Transverse colon (tissue), 4 donors: Measurements from ENCODE around the gene ADD1. TPM values are rescaled to one million over a fixed set of nuclear protein-coding genes. Genes with fewer than 3 reads are reported as not detected.

Source experiments
- DNase-seq: peaks from one replicate; pipeline ENCODE4 v3.0.0-alpha.2; 2019
- H3K27ac ChIP-seq, 4 donors: fragments of 200-600 bp; sonication (generic); 2 replicates each; pipeline ENCODE4 v1.5.1; 2016 to 2018; ENCODE audit warnings: inconsistent platforms in 4 of 4
- H3K27me3 ChIP-seq: fragments of 200-600 bp; sonication (generic); 2 replicates; pipeline ENCODE4 v1.5.1; 2017; ENCODE audit warnings: inconsistent platforms
- H3K36me3 ChIP-seq, 4 donors: fragments of 200-600 bp; sonication (generic); 2 replicates each; pipeline ENCODE4 v1.5.1; 2017 to 2019; ENCODE audit warnings: inconsistent platforms in 4 of 4
- H3K4me1 ChIP-seq, 4 donors: fragments of 200-600 bp; sonication (generic); 2 replicates each; pipeline ENCODE4 v1.5.1; 2017 to 2020; ENCODE audit warnings: inconsistent platforms in 4 of 4
- H3K4me3 ChIP-seq, 4 donors: fragments of 200-600 bp; sonication (generic); 1 replicate in 1 of 4; 2 replicates in 3 of 4; pipeline versions ENCODE4 v1.5.1 to v1.6.1; 2017 to 2019; ENCODE audit warnings: inconsistent platforms in 4 of 4
- H3K9me3 ChIP-seq, 2 donors: fragments of 200-600 bp; sonication (generic); 2 replicates each; pipeline ENCODE4 v1.5.1; 2017 to 2019; ENCODE audit warnings: inconsistent platforms in 2 of 2
- CTCF ChIP-seq, 5 experiments: fragments of 200-600 bp in 3 of 5; fragments of 450-650 bp in 2 of 5; sonication (generic) in 3 of 5; IDR thresholded peaks; 1 replicate in 2 of 5; 2 replicates in 3 of 5; pipeline ENCODE4 v1.5.1; 2016 to 2017; ENCODE audit warnings: antibody characterized with exemption in 5 of 5, inconsistent platforms in 3 of 5, mild to moderate bottlenecking in 2 of 5, moderate library complexity in 1 of 5
- EP300 ChIP-seq: sonication (generic); formaldehyde crosslinking; IDR thresholded peaks from one replicate; pipeline ENCODE4 v1.6.1; 2017; ENCODE audit warnings: antibody characterized with exemption, low read depth
- POLR2A ChIP-seq: fragments of 450-650 bp; IDR thresholded peaks from one replicate; pipeline ENCODE4 v1.6.1; 2016; ENCODE audit warnings: antibody characterized with exemption, mild to moderate bottlenecking, moderate library complexity
- POLR2AphosphoS5 ChIP-seq, 3 donors: sonication (generic); formaldehyde crosslinking; IDR thresholded peaks; one replicate each; pipeline ENCODE4 v1.6.1; 2016; ENCODE audit warnings: antibody characterized with exemption in 3 of 3
- WGBS, 2 donors: methylation state at CpG; one replicate each; pipeline ENCODE4 v1.1.5; 2018; ENCODE audit warnings: low coverage in 1 of 2; 5-methylcytosine and 5-hydroxymethylcytosine counted together
- in situ Hi-C, 4 donors: fragments of 200-750 bp; cut with MboI; loops; one replicate each; pipeline versions ENCODE4 v1.15.0 to v1.15.1; 2017; ENCODE audit warnings: low sequenced_read_pairs in 3 of 4, low pct_ligation_motif_present in 1 of 4, low pct_unique_long_range_greater_than_20kb in 1 of 4
- intact Hi-C: fragments of 100-400 bp; cut with DNase I; formaldehyde crosslinking; loops from one replicate; pipeline ENCODE4 v1.15.1; 2023; ENCODE audit warnings: low total_unique reads
- total RNA-seq, 4 donors: library from RNA; depleted of rRNA; stranded (reverse); fragments of >200 nt; gene quantifications; one replicate each; pipeline ENCODE4 v1.1.0, GENCODE V29; 2016

Gene ADD1
- total RNA-seq, 4 donors from 2014 or later: 218 to 392 (median 299) TPM

- no peak overlapping the region for H3K27ac ChIP-seq
- no peaks in the 10 kb centered on the region for H3K9me3 ChIP-seq
- in situ Hi-C loops (no loop called here), intact Hi-C loops (loop anchor here (10.0 kb wide), 1 partner anchor 64 kb away; no protein-coding TSS in a partner anchor)
- TF ChIP-seq POLR2A: no peak
- no peak for TF ChIP-seq EP300
- H3K36me3 ChIP-seq: no peaks in the 10 kb centered on the region
- H3K4me1 ChIP-seq: no peaks in the 10 kb centered on the region
- no peak overlapping the region for H3K4me3 ChIP-seq
- H3K27me3 ChIP-seq: no peaks in the 10 kb centered on the region
- 77 to 95% methylated on average over 3 of the region's 3 CpGs for WGBS, 2 donors
- no peak for DNase-seq
Measured at GRCh38 chr4:2971275-2971674, 127.6 kb downstream of the ADD1 start.

- no peaks in the 10 kb centered on the region for H3K27me3 ChIP-seq
- in situ Hi-C loops: no loop called here
- peak overlapping the region in 1 of 4 donors; percentile 25 for H3K27ac ChIP-seq
- peaks cover 0 to 2% of the 10 kb centered on the region in 2 donors for H3K9me3 ChIP-seq
- intact Hi-C loops: loop anchor here (10.0 kb wide), 1 partner anchor 57 kb away; no protein-coding TSS in a partner anchor
- TF ChIP-seq POLR2AphosphoS5 (IDR thresholded peaks at IDR 0.05): no peak
- TF ChIP-seq CTCF (IDR thresholded peaks at IDR 0.05): no peak
- TF ChIP-seq POLR2A: no peak
- no peak for TF ChIP-seq EP300
- H3K4me3 ChIP-seq: no peak overlapping the region
- no peaks in the 10 kb centered on the region for H3K4me1 ChIP-seq
- 71 to 78% methylated on average over 8 to 14 of the region's 14 CpGs for WGBS, 2 donors
- no peaks in the 10 kb centered on the region for H3K36me3 ChIP-seq
- DNase-seq: no peak
Measured at GRCh38 chr4:2977211-2978088, 133.8 kb downstream of the ADD1 start.

Other genes starting within 250 kb of the ADD1 start
- 100 to 1,000 TPM in 3 of 4 donors, 10 to 100 TPM in 1; 91.8 to 203 (median 129) TPM for gene TNIP2, start 87.5 kb upstream of the ADD1 start, total RNA-seq
- 100 to 1,000 TPM in 3 of 4 donors, 10 to 100 TPM in 1; 92.6 to 301 (median 117) TPM for gene SH3BP2, start 50.8 kb upstream of the ADD1 start, total RNA-seq
- gene NOP14, start 119.6 kb downstream of the ADD1 start, total RNA-seq: 10 to 100 TPM in 2 of 4 donors, 1 to 10 TPM in 2; 8.6 to 43.0 (median 12.8) TPM
- 1 to 10 TPM; 2.5 to 7.9 (median 4.1) TPM for gene GRK4, start 119.7 kb downstream of the ADD1 start, total RNA-seq
- gene HTT-AS, start 230.7 kb downstream of the ADD1 start, total RNA-seq: not detected
- 100 to 1,000 TPM in 1 of 4 donors, 10 to 100 TPM in 3; 40.0 to 111 (median 79.4) TPM for gene HTT, start 230.8 kb downstream of the ADD1 start, total RNA-seq